Lower lobe of right lung (tissue), 1 donor: Measurements from ENCODE around the gene RBM23. TPM values are rescaled to one million over a fixed set of nuclear protein-coding genes. Genes with fewer than 3 reads are reported as not detected.

Experiments
- total RNA-seq: library from RNA; stranded (reverse); fragmentation: NEBNext Ultra II Directional; extraction: Animal tissue kit (Norgen Biotek cat#: 25700); gene quantifications from one replicate; pipeline ENCODE4 v1.2.1, GENCODE V29; 2021
- donor health status: DM: no; HTN: yes; CAD: no; lungs with severe emphysema.

RBM23 gene
- total RNA-seq, 1 donor from 2014 or later: 91.4 TPM

Other genes with a start within 250 kb of the RBM23 start
- 115 TPM for gene OXA1L, start 152.5 kb downstream of the RBM23 start, total RNA-seq
- gene SLC7A7, start 103.7 kb downstream of the RBM23 start, total RNA-seq: 157 TPM
- gene MRPL52, start 89.3 kb downstream of the RBM23 start, total RNA-seq: 65.2 TPM
- gene MMP14, start 82.6 kb downstream of the RBM23 start, total RNA-seq: 124 TPM
- gene LRP10, start 47.4 kb downstream of the RBM23 start, total RNA-seq: 134 TPM
- 0.83 TPM for gene REM2, start 35.9 kb downstream of the RBM23 start, total RNA-seq
- 37.3 TPM for gene PRMT5, start 10.2 kb upstream of the RBM23 start, total RNA-seq
- 54.5 TPM for gene HAUS4, start 37.9 kb upstream of the RBM23 start, total RNA-seq
- gene AJUBA, start 63.4 kb upstream of the RBM23 start, total RNA-seq: 28.7 TPM
- 9.8 TPM for gene C14orf93, start 91.0 kb upstream of the RBM23 start, total RNA-seq
- 71.5 TPM for gene PSMB5, start 115.8 kb upstream of the RBM23 start, total RNA-seq
- not detected for gene PSMB11, start 123.1 kb upstream of the RBM23 start, total RNA-seq
- gene CDH24, start 138.4 kb upstream of the RBM23 start, total RNA-seq: 5.6 TPM
- gene ACIN1, start 176.0 kb upstream of the RBM23 start, total RNA-seq: 163 TPM
- 53.3 TPM for gene C14orf119, start 176.4 kb upstream of the RBM23 start, total RNA-seq
- gene CIROP, start 185.8 kb upstream of the RBM23 start, total RNA-seq: not detected
- 0.32 TPM for gene CEBPE, start 200.1 kb upstream of the RBM23 start, total RNA-seq